ENCODE measurements around the gene RBM4B. TPM values are rescaled to one million over a fixed set of nuclear protein-coding genes. Genes with fewer than 3 reads are reported as not detected.

RBM4B gene
- total RNA-seq, 6 experiments from 2014 or later: 17.0 to 21.1 (median 18.2) TPM

GRCh38 chr11:66718320-66718971 lies 40.8 kb upstream of the RBM4B start:
- DNase-seq: no peak
- no peak for TF ChIP-seq CTCF (IDR thresholded peaks at IDR 0.05)
- no peaks in the 10 kb centered on the region for H3K9me3 Mint-ChIP-seq
- H3K27me3 Mint-ChIP-seq (ENCODE audit: insufficient read depth): peaks cover 47% of the 10 kb centered on the region
- H3K36me3 Mint-ChIP-seq (ENCODE audit: low read depth): no peaks in the 10 kb centered on the region
- H3K27ac Mint-ChIP-seq: no peak overlapping the region
- H3K4me3 Mint-ChIP-seq: no peak overlapping the region
- peaks cover 8% of the 10 kb centered on the region; the same call in 1 of the 2 replicates for H3K4me1 Mint-ChIP-seq (ENCODE audit: low read depth)

- Mint-ChIP-seq H3K9me3 (no peaks in the 10 kb centered on the region), H3K4me3 (no peak overlapping the region), H3K27ac (no peak overlapping the region), H3K27me3 (ENCODE audit: insufficient read depth) (peaks cover 42% of the 10 kb centered on the region), H3K4me1 (ENCODE audit: low read depth) (peaks cover 8% of the 10 kb centered on the region; the same call in 1 of the 2 replicates), H3K36me3 (ENCODE audit: low read depth) (no peaks in the 10 kb centered on the region)
- no peak for TF ChIP-seq CTCF (IDR thresholded peaks at IDR 0.05)
- no peak for DNase-seq
These were observed 40.2 kb upstream of the RBM4B start for GRCh38 chr11:66717925-66718319.

- peaks cover 46% of the 10 kb centered on the region for H3K27me3 Mint-ChIP-seq (ENCODE audit: insufficient read depth)
- H3K4me3 Mint-ChIP-seq: no peak overlapping the region
- H3K27ac Mint-ChIP-seq: no peak overlapping the region
- H3K4me1 Mint-ChIP-seq (ENCODE audit: low read depth): peaks cover 8% of the 10 kb centered on the region; the same call in 1 of the 2 replicates
- DNase-seq: no peak
- H3K9me3 Mint-ChIP-seq: no peaks in the 10 kb centered on the region
- no peaks in the 10 kb centered on the region for H3K36me3 Mint-ChIP-seq (ENCODE audit: low read depth)
- TF ChIP-seq CTCF (IDR thresholded peaks at IDR 0.05): no peak
These were observed 39.3 kb upstream of the RBM4B start for GRCh38 chr11:66716996-66717395.

GRCh38 chr11:66715346-66716085 lies 37.8 kb upstream of the RBM4B start:
- H3K4me1 Mint-ChIP-seq (ENCODE audit: low read depth): peaks cover 7% of the 10 kb centered on the region; the same call in 1 of the 2 replicates
- H3K4me3 Mint-ChIP-seq: no peak overlapping the region
- H3K36me3 Mint-ChIP-seq (ENCODE audit: low read depth): no peaks in the 10 kb centered on the region
- no peaks in the 10 kb centered on the region for H3K9me3 Mint-ChIP-seq
- TF ChIP-seq CTCF (IDR thresholded peaks at IDR 0.05): no peak
- H3K27me3 Mint-ChIP-seq (ENCODE audit: insufficient read depth): peaks cover 48% of the 10 kb centered on the region
- DNase-seq: no peak
- no peak overlapping the region for H3K27ac Mint-ChIP-seq

- no peak overlapping the region for H3K27ac Mint-ChIP-seq
- DNase-seq: no peak
- H3K27me3 Mint-ChIP-seq (ENCODE audit: insufficient read depth): peaks cover 43% of the 10 kb centered on the region
- H3K9me3 Mint-ChIP-seq: no peaks in the 10 kb centered on the region
- no peak for TF ChIP-seq CTCF (IDR thresholded peaks at IDR 0.05)
- H3K4me1 Mint-ChIP-seq (ENCODE audit: low read depth): no peaks in the 10 kb centered on the region
- H3K36me3 Mint-ChIP-seq (ENCODE audit: low read depth): no peaks in the 10 kb centered on the region
- H3K4me3 Mint-ChIP-seq: no peak overlapping the region
These were observed 36.2 kb upstream of the RBM4B start for GRCh38 chr11:66713746-66714480.

All from HFFc6 (cell line).